GM19467 (cell line): Measurements from ENCODE around the gene LIN7B.
A peak's percentile ranks its signal among the peaks of the same experiment; 100 is the strongest.
"Not testable (repeated sequence)": the region's sequence is repeated elsewhere in the genome, so short reads cannot be mapped to it uniquely, and the experiment has no call there.

Experiments
- ATAC-seq: cut with Tn5 transposase; IDR thresholded peaks from one replicate; pipeline ENCODE4 v1.9.1; 2021; ENCODE audit warnings: mild to moderate bottlenecking, moderate library complexity; ENCODE audit not compliant: unreplicated experiment

LIN7B gene

GRCh38 chr19:49118565-49119410, 4.6 kb downstream of the LIN7B start, which contains the start of gene C19orf73:
Gene C19orf73, minus strand, starts transcription at chr19:49119143. Its CDS starts 121 bp downstream, at chr19:49119022.
- ATAC-seq: peak; percentile 69

GRCh38 chr19:49119411-49120324, 5.5 kb downstream of the LIN7B start, which contains the start of gene PPFIA3:
Gene PPFIA3, plus strand, starts transcription at chr19:49119544. Its CDS starts 8,330 bp downstream, at chr19:49127874.
- ATAC-seq: no peak

- no peak for ATAC-seq
Observed at GRCh38 chr19:49120325-49120683, 6.1 kb downstream of the LIN7B start.

- no peak for ATAC-seq
Observed at GRCh38 chr19:49120868-49121267, 6.7 kb downstream of the LIN7B start.

- ATAC-seq: not testable (repeated sequence)
Observed at GRCh38 chr19:49121841-49122240, 7.7 kb downstream of the LIN7B start.

- ATAC-seq: not testable (repeated sequence)
Observed at GRCh38 chr19:49123285-49123684, 9.1 kb downstream of the LIN7B start.

GRCh38 chr19:49125025-49125731, 11.0 kb downstream of the LIN7B start:
- ATAC-seq: no peak

GRCh38 chr19:49126575-49126974, 12.4 kb downstream of the LIN7B start:
- no peak for ATAC-seq

GRCh38 chr19:49127225-49127624, 13.1 kb downstream of the LIN7B start:
- ATAC-seq: not testable (repeated sequence)

GRCh38 chr19:49127674-49128544, 13.7 kb downstream of the LIN7B start:
- peak; percentile 83 for ATAC-seq

GRCh38 chr19:49128545-49129237, 14.5 kb downstream of the LIN7B start:
- ATAC-seq: no peak

GRCh38 chr19:49129238-49129583, 15.0 kb downstream of the LIN7B start:
- ATAC-seq: no peak

- ATAC-seq: no peak
Observed at GRCh38 chr19:49130325-49130724, 16.2 kb downstream of the LIN7B start.

- no peak for ATAC-seq
Observed at GRCh38 chr19:49132974-49133609, 18.9 kb downstream of the LIN7B start.

- no peak for ATAC-seq
Observed at GRCh38 chr19:49133621-49134454, 19.7 kb downstream of the LIN7B start.

- no peak for ATAC-seq
Observed at GRCh38 chr19:49135686-49136085, 21.5 kb downstream of the LIN7B start.

GRCh38 chr19:49136771-49137171, 22.6 kb downstream of the LIN7B start:
- ATAC-seq: no peak

- no peak for ATAC-seq
Observed at GRCh38 chr19:49140951-49141350, 26.8 kb downstream of the LIN7B start.
